Measurements from ENCODE around the gene RIMS3.

The RIMS3 gene

DNA sequence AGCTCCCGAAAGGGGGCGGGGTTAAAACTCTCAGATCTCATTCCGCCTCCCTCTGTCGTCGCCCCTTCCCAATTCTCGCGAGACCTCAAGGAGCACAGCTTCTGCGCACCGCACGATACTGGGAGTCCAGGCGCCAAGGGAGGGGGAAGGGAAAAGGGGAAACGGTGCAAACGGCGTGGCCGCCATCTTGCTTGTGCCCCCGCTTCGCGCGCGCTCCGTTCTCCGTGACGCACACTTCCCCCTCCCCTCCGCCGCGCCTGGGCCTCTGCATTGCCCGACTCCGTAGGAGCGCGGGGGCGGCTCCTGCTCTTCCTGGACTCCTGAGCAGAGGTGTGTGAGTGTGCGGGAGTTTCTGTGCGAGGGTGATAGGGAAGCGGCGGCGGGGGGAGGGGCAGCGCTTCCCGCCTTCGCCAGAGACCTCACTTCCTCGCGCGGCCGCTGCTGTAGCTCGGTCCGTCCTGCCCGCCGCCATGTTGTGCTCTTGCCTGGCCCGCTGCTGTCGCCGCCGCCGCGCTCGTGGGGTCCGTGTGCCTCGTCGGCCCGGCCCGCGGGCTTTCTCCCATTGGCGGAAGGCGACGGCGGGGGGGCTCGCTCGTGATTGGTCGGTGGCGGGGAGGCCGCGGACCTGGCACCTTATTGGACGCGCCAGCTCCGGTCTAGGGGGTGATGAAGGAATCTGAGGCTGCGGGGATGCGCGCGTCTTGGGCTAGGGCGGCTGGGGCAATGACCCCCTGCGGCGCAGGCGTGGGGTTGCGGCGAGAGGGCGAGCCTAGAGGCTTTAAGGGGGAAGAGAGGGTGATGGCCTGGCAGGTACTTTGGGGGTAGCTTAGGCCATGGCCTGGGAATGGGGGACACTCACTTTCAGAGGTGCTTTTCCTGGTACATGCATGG is 26.3 kb upstream of the RIMS3 start, which contains the start of gene NFYC:
Gene NFYC, plus strand, starts transcription at position 167 of the 891 bp plus-strand sequence. CDS start 47,140 bp downstream, outside the sequence.
- DNase-seq (ENCODE audit: low spot score) = peak; percentile 96

DNA sequence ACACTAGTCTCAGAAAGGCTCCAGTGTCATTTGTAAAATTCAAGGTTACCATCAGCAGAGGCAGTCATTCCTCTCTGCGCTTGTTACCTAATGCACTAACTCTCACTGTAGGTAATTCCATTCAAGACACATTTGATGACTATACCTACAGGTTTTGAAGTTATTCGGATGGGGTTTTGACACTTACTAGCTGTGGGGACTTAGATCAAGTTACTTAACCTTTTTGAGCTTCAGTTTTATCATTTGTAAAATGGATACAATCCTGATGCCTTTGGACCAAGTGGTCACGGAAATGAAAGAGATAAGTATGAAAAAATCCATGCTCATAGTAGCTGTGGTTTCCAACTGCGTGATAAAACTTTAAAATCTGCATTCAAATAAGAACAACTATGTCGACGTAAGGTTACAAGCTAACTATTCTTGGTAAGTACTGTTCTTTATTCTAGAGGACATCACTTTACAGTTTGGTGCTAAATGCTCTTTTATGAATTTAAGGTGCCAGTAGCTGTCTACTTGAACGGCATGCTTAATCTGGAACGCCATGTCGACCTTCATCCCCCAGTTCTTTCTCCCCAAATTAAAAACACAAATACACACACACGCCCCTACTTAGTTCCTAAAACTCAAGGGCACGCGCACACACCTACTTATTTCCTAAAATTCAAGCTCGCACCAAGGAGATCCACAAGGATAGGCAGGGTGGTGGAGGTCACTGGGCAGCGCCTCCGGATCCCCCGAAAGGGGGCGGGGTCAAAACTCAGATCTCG is 25.5 kb upstream of the RIMS3 start:
- DNase-seq (ENCODE audit: low spot score) = no peak

DNA sequence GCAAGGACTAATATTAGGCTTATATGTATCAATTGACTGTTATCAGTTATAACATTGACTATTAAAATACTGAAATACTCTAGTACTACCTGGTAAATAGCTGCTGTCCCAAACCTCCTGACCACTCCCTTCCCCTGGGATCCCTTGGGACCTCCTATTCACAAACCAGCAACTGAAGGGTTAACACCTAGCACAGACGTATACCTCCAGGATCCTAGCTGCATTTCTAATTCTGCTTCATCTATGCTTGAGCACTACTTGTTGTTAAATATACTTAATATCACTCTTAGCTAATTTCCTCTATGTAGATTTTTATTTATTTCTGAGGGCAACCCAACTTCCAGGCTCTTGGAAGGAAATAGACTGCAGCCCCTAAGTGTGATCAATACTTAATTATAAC is 24.3 kb upstream of the RIMS3 start:
- no peak for DNase-seq (ENCODE audit: low spot score)

DNA sequence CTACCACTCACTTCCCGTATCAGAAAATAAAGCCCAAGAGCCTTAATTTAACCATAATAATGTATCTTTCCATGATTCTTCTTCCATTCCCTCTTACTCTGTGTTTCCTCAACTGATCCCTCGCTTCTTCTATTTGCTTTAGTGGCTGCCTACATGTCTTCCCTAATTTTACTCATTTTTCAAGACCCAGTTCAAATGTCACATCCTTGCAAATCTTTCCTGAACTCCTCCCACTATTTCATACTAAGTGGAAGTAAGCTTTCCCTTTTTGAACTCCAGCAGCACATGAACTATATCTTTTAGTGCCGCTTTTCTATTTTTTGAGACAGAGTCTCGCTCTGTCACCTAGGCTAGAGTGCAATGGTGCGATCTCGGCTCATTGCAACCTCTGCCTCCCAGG is 22.2 kb upstream of the RIMS3 start:
- DNase-seq (ENCODE audit: low spot score) = no peak

DNA sequence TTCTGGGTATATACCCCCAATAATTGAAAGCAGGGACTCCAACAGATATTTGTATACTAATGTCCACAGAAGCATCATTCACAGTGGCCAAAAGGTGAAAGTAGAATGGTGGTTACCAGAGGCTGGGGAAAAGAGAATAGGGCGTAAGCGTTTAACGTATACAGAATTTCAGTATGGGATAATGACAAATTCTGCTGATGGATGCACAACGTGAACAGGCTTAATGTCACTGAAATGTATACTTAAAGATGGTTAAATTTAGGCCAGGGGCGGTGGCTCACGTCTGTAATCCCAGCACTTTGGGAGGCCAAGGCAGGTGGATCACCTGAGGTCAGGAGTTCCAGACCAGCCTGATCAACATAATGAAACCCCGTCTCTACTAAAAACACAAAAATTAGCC is 21.6 kb upstream of the RIMS3 start:
- DNase-seq (ENCODE audit: low spot score) = no peak

DNA sequence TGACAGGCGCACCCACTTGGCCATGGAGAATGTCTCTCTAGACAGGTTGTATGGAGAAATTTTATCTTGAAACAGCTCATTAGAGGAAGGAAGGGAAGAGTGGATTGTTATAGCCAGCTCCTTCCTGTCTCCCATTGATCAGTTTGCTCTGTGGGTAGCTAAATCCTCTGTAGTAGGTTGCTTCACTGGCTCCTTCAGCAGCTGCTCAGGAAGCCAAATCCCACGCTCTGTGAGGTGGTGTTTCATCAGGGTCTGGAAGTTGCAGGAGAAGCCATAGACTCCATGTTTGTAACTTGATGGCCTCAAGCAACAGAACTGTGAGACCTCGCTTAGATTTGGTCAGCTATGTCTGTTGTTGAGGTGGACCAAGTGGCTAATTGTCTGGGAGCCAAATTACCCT is 19.2 kb upstream of the RIMS3 start:
- DNase-seq (ENCODE audit: low spot score) = no peak

DNA sequence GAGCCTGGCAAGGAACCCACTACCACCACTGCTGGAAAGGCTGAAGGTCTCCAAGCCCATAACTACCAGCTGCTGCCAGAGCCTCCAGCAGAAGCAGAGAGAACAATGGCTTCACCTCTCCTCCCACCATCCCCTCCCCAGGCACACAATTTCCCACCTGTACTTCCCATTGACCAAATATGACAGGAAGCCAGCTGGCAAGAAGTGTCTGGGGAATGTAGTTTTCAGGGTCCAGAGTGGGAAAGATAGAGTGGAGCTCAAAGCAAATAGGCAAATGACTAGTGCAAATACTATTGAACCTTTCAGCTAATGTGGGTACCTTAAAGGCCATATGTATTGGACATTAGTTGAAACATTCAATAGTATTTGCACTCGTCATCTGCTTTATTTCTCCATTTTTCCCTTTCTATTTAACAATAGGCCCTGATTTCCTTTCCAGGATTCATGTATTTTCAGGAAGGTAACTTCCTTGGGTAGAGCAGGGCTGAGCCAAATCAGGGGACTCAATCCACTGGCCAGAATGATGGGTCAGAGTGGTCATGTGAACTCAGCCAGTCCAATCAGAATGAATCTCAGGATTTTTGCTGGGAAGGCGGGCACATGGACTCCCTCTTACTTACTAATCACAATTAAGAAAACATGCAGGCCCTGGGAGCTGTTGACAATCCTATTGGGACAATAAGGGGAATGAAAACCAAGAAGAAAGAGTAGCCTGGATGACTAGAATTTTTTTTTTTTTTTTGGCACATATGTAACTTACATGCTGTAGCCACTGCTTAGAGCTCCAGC is 13.9 kb upstream of the RIMS3 start:
- DNase-seq (ENCODE audit: low spot score) = no peak

DNA sequence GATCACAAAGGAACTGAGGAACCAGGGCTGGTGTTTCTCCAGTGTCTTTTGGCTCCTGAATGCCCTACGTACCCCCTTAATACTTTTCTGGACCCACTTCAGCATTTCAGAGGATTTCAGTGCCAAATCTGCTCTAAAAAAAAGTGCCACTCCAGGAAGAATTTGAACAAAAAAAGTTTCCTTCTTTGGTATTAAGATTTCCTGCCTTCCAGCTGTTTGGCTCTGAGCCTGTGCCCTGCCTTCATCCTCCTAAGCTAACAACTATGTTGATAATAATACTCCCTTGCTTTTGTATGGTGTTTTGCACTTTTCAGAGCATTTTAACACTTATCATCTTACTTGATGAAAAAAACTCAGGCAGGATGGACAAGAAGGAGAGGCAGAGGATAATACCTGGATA is 11.0 kb upstream of the RIMS3 start:
- no peak for DNase-seq (ENCODE audit: low spot score)

DNA sequence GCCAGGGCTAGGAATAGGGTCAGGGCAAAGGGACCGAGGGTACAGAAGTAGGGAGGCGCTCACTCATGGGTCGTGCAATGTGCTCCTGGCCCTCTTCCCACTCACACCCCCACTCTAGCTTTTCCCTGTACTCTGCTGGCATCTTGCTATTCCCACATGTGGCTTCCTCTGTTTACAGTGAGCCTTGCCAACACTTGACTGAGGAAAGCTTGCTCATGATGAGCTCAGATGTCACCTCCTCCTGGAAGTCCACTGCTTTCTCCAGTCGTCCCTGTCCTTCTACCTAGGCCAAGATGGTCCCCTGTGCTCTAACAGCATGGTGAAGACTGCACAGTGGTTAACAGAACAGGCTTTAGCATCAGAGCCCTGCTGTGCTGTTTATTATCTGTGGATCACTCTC is 8.0 kb upstream of the RIMS3 start:
- no peak for DNase-seq (ENCODE audit: low spot score)

DNA sequence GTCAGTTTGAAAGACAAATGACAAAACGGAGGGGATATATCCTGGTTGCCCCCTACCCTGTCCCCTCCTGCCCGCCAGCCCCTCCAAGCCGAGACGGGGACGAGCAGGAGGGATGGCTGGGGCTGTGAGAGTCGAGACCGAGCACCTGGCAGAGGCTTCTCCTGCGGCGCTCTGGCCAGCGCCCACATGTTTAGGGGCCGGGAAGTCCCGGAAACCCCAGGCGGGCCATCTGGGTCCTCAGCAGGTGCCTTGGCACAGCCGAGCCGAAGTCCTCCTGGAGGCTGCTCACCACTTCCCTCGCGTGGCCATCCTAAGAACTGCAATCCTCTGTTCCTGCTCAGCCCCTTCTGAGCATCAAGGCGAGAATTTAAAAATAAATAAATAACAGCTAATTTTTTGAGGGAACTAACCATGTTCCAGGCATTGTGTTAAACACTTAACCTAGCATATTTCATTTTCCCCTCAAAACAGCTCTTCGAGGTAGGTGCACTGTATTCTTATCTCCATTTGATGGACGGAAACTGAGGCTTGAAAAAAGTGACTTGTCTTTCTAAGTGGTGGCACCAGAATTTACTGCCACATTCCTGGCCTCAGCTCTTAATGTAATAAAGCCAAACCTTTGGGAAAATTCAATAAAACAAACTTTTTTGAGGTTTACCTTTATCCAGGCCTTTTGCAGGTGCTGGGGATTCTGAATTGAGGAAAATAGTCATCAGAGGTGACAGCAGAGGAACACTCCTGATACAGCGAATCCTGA is 3.5 kb upstream of the RIMS3 start:
- peak; percentile 84 for DNase-seq (ENCODE audit: low spot score)

DNA sequence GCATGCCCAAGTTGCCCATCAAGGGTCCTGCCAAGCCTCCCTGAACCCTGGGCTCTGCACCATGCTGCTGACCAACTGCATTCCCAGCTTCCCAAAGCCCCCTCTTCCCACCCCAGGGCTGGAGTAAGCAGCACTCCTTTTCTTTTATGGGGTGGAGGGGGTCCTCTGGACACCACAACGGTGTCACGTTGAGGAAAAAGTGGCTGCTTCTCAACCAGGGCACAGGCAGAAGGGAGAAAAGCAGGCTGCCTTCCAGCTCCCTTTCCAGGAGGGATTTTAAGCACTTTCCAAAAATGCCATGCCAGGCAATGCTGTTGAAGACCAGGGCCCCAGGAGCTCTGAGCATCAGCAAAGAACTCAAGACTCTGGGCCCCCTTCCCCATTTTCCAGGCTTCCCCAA is 691 bp downstream of the RIMS3 start:
- DNase-seq (ENCODE audit: low spot score) = no peak

DNA sequence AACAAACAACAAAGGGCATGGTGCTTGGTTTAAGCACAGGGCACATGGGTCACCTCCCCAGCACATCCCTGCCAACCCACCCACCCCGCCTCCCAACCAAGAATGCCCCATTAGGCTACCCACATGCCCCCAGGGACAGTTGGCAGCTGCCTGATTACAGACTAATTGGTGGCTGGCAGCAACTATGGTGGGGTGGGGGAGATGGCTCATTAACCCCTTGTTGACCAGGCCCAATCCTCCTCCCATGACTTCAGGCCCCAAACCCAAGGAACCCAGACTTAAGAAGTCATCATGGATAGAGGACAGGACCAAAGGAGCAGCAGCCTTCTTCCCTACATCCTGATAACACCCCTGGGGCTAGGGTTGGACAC is 1.3 kb downstream of the RIMS3 start:
- no peak for DNase-seq (ENCODE audit: low spot score)

DNA sequence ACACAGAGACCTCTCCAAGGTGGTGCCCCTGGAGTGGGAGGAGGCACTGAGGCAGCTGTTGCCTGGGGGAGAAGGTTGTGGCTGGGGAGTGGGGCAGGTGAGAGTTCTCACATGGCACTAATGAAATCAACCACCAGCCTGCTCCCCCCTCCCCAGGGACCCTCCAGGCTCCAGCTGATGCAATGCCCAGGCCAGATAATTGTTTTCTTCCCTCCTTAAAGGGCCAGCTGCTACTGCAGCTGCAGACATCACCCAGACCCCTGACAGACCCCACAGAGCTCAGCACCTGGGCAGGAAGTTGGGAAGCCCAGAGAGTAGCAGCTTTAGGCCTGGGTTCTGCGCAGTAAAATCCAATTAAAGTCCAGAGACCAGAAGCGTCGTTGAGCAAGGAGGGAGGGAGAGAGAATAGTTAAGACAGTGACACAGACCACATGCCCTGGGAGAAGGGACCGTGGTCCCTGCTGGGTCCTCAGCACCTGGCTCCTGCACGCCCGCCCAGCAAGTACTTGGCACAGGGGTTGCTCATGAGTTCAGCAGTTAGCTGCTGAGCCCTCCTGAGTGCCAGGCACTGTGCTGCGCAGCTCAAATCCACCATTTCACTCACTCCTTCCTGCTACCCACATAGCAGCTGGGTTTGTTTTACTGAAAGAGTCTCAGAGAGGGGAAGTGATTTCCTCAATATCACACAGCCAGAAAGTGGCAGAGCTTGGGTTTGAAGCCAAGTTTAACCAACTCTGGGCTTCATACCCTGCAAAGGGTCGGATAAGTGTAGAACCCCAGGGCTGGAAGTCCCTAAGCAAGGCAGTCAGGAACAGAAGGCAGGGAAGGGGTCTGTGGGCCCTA is 1.9 kb downstream of the RIMS3 start:
- no peak for DNase-seq (ENCODE audit: low spot score)

DNA sequence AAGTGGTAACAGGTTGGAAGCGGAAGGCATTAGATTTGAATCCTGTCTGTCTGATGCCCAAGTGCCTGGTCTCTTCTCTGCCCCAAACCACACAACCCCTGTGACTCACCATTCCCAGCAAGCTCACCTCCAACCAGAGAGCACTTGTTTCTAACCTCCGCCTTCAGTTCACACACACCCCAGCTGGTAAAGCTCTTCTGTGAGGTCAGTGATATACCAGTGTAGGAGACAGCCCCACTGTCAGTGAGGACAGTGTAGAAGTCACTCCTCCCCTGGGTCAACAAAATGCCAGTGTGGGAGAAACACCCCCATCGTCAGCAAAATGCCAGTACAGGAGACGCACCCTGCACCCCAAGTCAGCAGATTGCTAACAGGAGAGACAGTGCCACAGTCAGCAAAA is 2.6 kb downstream of the RIMS3 start:
- DNase-seq (ENCODE audit: low spot score) = no peak

DNA sequence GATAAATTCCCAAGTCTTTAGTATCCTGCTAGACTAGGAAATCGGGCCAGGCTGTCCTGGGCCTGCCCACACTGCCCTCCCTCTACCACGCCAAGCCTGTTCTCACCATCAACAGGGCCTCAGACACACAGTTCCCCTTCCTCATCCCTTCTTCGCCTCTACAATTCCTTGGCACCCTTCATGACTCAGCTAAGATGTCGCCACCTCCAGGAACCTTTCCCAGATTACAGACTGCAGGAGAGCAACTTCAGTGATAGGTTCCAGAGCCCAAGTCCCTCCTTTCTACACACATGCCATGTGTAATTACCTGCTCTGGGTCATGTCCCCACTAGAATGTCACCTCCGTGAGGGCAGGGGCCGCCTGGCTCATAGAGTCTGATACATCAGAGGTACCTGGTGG is 3.3 kb downstream of the RIMS3 start:
- no peak for DNase-seq (ENCODE audit: low spot score)

DNA sequence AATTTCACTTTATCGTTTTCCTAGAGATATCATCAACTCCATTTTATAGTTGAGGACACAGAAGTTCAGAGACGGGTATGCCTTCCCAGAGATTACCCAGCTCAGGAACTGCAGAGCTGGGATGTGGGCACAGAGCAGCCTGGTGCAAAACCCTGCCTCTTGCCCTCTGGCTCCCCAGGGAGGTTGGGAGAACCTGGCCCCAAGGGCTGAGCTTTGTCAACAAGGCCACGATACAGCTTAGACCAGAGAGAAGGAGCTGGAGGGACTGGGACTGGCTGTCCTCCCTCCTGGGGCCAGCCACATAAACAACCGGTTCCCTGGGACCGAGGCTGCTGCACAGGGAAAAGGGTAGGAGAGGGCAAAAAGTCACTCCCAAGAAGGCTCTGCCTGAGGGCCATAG is 3.8 kb downstream of the RIMS3 start:
- no peak for DNase-seq (ENCODE audit: low spot score)

DNA sequence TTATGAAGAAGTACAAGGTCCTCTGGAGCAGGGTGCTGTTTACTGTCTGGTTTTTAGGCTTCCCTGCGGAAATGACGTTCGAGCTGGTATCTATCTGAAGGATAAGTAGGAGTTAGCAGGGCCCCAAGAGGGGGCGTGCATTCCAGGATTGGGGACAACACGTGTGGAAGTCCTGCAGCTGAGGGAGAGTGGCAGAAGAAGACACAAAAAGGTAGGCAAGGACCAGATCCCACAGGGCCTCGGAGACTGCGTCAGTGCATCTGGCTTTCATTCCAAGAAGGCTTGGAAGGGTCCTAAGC is 5.9 kb downstream of the RIMS3 start:
- DNase-seq (ENCODE audit: low spot score) = no peak

DNA sequence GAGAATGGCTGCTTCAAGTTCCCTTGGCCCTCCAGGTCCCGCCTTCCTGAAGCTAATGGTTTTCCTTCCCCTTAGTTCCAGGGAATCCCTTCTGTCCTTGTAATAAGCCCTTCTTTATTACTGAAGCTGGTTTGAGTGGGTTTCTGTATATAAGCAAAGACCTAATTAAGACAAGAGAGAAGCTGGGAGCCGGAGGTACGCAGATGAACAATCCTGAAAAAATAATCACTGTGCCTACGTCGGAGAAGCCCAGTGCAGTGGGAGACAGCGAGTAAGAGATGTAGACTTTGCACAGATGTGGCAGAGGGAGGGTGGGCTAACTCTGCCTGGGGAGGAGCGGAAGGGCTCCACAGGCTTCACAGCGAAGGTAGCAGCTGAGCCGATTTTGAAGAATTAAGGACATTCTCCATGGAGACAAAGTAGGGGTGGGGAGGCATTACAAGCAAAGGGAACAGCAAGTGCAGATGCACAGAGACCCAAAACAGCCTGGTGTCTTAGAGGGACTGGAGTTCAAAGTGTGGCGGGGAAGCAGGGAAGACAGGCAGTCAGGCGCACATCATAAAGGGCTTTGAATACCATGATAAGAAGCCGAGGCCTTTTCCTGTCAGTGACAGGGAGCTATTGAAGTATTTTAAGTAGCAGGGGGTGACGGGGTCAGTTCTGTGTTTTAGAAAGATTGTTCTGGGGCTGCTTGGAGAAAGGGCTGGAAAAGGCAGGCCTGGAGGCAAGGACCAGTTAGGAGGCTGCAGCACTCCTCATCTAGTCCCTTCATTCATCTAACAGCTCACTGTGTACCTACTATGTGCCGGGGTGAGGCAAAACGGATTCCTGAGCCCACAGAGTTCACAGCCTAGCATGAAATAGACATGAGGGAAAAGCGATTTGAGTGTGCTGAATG is 6.5 kb downstream of the RIMS3 start:
- no peak for DNase-seq (ENCODE audit: low spot score)

DNA sequence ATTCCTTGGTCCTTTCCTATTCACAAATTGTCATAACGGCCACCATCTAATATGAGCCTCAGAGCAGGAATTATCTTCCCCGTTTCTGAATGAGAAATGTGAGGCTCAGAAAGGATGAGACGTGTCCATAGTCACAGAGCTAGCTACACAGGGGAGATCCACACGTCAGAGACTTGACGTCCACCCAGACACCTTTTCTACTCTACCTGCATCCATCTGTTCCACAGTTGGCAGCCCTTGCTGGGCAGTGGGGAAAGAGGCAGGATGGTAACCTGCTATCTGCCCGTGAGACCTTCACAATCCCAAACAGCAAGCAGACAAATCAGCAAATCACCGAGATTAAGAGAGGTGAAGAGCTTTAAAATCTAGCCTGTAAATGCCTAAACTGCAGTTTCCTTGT is 8.4 kb downstream of the RIMS3 start:
- no peak for DNase-seq (ENCODE audit: low spot score)
